SK-N-SH (cell line): ENCODE measurements around the gene PTPN20.
"Not testable (repeated sequence)": the region's sequence is repeated elsewhere in the genome, so short reads cannot be mapped to it uniquely, and the experiment has no call there.

ENCODE experiments used
- EZH2phosphoT487 ChIP-seq: fragments of 200-600 bp; sonication (generic); IDR thresholded peaks from 2 replicates; pipeline ENCODE4 v1.6.1; 2017; ENCODE audit warnings: low read depth, mixed run types, mild to moderate bottlenecking, antibody characterized with exemption, moderate library complexity, borderline replicate concordance
- FOXJ3 ChIP-seq: sonication (generic); formaldehyde crosslinking; IDR thresholded peaks from 2 replicates; pipeline ENCODE4 v1.5.1; 2020; ENCODE audit warnings: mild to moderate bottlenecking, missing genetic modification reagents
- FOXM1 ChIP-seq: IDR thresholded peaks from 2 replicates; pipeline ENCODE4 v1.4.0; 2012; ENCODE audit warnings: low read depth, mild to moderate bottlenecking
- GABPA ChIP-seq: IDR thresholded peaks from 2 replicates; pipeline ENCODE4 v1.4.0; 2012; ENCODE audit warnings: low read depth, mild to moderate bottlenecking
- JUND ChIP-seq: IDR thresholded peaks from 2 replicates; pipeline ENCODE4 v1.4.0; 2012
- POLR2AphosphoS5 ChIP-seq: IDR thresholded peaks from 2 replicates; pipeline ENCODE4 v1.6.1; 2012; ENCODE audit warnings: low read depth, low read length
- REST ChIP-seq: IDR thresholded peaks from 2 replicates; pipeline ENCODE4 v1.6.1; 2012; ENCODE audit warnings: mild to moderate bottlenecking, low read depth, low read length, moderate library complexity
- RXRA ChIP-seq: IDR thresholded peaks from 2 replicates; pipeline ENCODE4 v1.4.0; 2012; ENCODE audit warnings: low read depth, mild to moderate bottlenecking, borderline replicate concordance
- TEAD4 ChIP-seq: IDR thresholded peaks from 2 replicates; pipeline ENCODE4 v1.4.0; 2012; ENCODE audit warnings: mild to moderate bottlenecking, borderline replicate concordance; ENCODE audit not compliant: insufficient read depth
- USF1 ChIP-seq: IDR thresholded peaks from 2 replicates; pipeline ENCODE4 v1.4.0; 2012; ENCODE audit warnings: low read depth, borderline replicate concordance
- TF ChIP-seq, protein P1 (sequence below): fragments of 200-600 bp; sonication (generic); IDR thresholded peaks from 2 replicates; pipeline ENCODE4 v1.6.1; 2017; ENCODE audit warnings: antibody characterized with exemption, mild to moderate bottlenecking, moderate library complexity
- TF ChIP-seq, protein P2 (sequence below): IDR thresholded peaks from 2 replicates; pipeline ENCODE4; 2012

DNA sequence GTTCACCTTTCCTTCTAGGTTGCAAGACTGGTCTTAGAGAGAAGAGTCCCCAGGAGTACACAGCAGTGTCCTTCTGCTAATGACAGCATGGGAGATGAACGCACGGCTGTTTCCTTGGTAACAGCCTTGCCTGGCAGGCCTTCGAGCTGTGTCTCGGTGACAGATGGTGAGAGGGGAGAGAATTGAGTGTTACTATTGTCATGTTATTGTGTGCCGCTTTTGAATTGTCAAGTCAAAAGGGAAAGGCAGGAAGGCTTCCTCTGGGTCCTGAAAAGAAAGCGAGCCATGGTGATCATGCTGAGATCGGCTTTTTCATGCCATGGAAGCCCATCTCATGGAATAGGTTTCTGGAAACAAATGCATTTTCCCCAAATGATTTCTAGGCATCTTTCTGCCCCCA lies 32.5 kb upstream of the PTPN20 start:
- TF ChIP-seq EZH2phosphoT487; TEAD4; REST; USF1; FOXM1; FOXJ3 (CRISPR knock-in tag); JUND; RXRA; GABPA; POLR2AphosphoS5: not testable (repeated sequence)
- TF ChIP-seq, protein P1, sequence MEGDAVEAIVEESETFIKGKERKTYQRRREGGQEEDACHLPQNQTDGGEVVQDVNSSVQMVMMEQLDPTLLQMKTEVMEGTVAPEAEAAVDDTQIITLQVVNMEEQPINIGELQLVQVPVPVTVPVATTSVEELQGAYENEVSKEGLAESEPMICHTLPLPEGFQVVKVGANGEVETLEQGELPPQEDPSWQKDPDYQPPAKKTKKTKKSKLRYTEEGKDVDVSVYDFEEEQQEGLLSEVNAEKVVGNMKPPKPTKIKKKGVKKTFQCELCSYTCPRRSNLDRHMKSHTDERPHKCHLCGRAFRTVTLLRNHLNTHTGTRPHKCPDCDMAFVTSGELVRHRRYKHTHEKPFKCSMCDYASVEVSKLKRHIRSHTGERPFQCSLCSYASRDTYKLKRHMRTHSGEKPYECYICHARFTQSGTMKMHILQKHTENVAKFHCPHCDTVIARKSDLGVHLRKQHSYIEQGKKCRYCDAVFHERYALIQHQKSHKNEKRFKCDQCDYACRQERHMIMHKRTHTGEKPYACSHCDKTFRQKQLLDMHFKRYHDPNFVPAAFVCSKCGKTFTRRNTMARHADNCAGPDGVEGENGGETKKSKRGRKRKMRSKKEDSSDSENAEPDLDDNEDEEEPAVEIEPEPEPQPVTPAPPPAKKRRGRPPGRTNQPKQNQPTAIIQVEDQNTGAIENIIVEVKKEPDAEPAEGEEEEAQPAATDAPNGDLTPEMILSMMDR = not testable (repeated sequence)
- TF ChIP-seq, protein P2, sequence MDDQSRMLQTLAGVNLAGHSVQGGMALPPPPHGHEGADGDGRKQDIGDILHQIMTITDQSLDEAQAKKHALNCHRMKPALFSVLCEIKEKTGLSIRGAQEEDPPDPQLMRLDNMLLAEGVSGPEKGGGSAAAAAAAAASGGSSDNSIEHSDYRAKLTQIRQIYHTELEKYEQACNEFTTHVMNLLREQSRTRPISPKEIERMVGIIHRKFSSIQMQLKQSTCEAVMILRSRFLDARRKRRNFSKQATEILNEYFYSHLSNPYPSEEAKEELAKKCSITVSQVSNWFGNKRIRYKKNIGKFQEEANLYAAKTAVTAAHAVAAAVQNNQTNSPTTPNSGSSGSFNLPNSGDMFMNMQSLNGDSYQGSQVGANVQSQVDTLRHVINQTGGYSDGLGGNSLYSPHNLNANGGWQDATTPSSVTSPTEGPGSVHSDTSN = not testable (repeated sequence)
